NCI-H510A (cell line): ENCODE results near the gene FGGY.
"Not testable (repeated sequence)": the region's sequence is repeated elsewhere in the genome, so short reads cannot be mapped to it uniquely, and the experiment has no call there.

ENCODE experiments used
- DNase-seq: peaks from one replicate; lab custom pipeline; 2025; lab: John Stamatoyannopoulos, UW

FGGY gene

GRCh38 chr1:59512702-59513101, 215.8 kb downstream of the FGGY start:
- no peak for DNase-seq

- no peak for DNase-seq
Observed at GRCh38 chr1:59514061-59514909, 217.4 kb downstream of the FGGY start.

GRCh38 chr1:59516881-59517280, 220.0 kb downstream of the FGGY start:
- no peak for DNase-seq

GRCh38 chr1:59520194-59520593, 223.3 kb downstream of the FGGY start:
- DNase-seq: no peak

GRCh38 chr1:59520827-59521418, 224.0 kb downstream of the FGGY start:
- no peak for DNase-seq

- DNase-seq: no peak
Observed at GRCh38 chr1:59521456-59521855, 224.6 kb downstream of the FGGY start.

GRCh38 chr1:59522925-59523505, 226.1 kb downstream of the FGGY start:
- no peak for DNase-seq

- DNase-seq: no peak
Observed at GRCh38 chr1:59523745-59524450, 227.0 kb downstream of the FGGY start.

- DNase-seq: no peak
Observed at GRCh38 chr1:59526240-59526639, 229.3 kb downstream of the FGGY start.

GRCh38 chr1:59528471-59528870, 231.6 kb downstream of the FGGY start:
- no peak for DNase-seq

- no peak for DNase-seq
Observed at GRCh38 chr1:59528900-59529299, 232.0 kb downstream of the FGGY start.

GRCh38 chr1:59530119-59530518, 233.2 kb downstream of the FGGY start:
- DNase-seq: no peak

GRCh38 chr1:59532102-59532501, 235.2 kb downstream of the FGGY start:
- DNase-seq: no peak

- DNase-seq: not testable (repeated sequence)
Observed at GRCh38 chr1:59538476-59538875, 241.6 kb downstream of the FGGY start.

GRCh38 chr1:59539961-59540681, 243.2 kb downstream of the FGGY start:
- DNase-seq: no peak

- DNase-seq: no peak
Observed at GRCh38 chr1:59541161-59541560, 244.3 kb downstream of the FGGY start.

- DNase-seq: no peak
Observed at GRCh38 chr1:59541891-59542290, 245.0 kb downstream of the FGGY start.

GRCh38 chr1:59543211-59543668, 246.3 kb downstream of the FGGY start:
- no peak for DNase-seq

GRCh38 chr1:59544615-59545293, 247.9 kb downstream of the FGGY start:
- DNase-seq: no peak

GRCh38 chr1:59545830-59546229, 248.9 kb downstream of the FGGY start:
- DNase-seq: no peak
